GM18867 (cell line): Measurements from ENCODE around the gene CDC14A.

Experiments
- ATAC-seq: cut with Tn5 transposase; IDR thresholded peaks from one replicate; pipeline ENCODE4 v1.9.1; 2021; ENCODE audit warnings: mild to moderate bottlenecking, moderate library complexity; ENCODE audit not compliant: unreplicated experiment

Gene CDC14A

DNA sequence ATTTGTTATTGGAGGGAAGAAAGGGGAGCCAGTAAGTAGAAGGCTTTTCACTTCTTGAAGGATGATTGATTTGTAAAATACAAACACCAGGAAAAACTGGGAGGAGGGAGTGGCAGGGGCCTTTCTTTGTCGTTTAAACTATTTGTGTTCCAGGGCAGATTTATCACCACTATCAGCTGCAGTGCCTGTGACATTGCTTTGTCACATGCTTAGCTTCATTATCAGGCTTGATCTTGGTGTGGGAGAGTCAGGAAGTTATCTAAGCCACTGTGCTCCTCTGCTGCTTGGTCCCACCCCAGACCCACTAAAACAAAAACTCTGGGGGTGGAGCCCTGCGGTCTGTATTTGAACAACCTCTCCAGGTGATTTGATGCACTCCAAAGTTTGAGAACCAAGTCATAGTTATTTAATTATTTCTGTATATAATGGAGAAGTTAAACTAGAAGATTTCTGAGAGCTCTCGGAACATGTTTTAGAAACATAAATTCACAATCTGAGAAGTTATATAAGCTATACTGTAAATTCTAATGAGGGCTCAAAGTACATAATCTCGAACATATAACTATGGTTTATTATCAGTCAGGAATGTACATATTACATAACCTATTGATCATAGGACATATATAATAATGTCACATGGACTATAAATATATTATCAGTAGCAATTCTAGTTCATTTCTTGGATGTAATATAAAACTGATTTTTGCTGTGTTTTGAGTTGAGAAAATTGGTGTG is 87.9 kb downstream of the CDC14A start:
- ATAC-seq, result no peak

DNA sequence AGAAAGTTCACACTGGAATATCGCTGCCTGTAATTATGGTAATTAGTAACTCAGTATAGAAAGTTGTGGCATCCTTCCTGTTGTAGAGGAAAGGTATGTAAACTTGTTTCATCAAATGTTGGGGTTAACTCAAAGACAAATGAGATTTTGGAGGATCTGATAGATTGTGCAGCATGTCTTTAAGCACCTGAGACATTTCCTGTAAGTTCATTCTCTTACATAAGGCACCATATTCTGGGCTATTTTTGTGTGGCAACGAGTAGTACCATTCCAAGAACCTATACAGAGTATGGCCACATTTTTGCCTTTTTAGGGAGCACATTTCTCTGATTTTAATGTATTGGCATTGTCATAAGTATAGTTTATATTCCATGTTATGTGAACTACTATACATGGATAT is 88.8 kb downstream of the CDC14A start:
- ATAC-seq, result no peak

DNA sequence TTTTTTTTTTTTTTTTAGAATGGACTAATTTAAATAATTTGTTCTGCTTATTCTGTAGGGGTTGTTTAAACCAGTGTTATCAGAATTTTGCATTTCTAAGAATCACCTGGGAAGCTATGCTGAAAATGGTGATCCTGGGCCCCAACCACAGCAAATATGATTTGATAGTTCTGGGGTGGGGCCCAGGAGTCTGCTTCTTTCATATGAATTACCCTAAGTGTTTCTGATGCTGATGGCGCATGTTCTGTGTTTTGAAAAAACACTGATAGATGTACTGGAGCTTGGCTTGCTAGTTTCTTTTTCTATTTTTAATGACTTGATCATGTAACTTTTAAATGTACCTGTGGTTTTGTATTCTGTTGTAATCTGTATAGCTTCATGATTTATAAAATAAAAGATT is 89.3 kb downstream of the CDC14A start:
- ATAC-seq, result no peak

DNA sequence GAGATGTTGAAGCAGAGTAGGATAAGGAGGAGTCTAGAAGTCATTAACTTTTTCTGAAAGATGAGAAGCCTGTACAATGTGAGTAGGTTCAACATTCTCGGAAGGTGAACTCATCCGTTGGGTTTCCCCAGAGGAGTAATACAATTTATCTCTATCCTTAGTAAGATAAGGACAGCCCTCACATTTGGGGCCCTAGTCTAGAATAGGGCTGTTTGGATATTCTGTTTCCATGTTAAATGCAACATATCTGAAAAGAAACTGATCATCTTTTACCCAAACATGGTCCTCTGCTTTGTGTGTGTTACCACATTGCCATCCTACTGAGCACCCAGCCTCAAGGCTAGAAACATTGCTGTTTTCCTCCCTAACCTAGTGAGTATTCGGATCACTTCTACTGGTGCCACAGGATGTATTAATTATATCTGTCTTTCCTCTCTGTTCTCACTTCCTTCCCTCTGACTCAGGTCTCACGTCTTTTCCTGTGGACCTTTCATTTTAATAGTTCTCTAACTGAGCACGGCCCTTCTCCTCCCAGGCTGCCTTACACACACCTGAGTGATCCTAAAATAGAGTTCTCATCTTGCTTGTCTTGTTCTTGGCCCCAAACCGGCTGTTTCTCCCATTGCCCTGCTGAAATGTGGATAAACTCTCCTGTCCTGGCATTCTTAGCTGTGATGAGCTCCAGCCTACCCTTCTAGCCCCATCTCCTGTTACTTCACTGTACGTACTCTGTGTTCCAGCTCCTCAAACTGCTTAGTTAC is 91.7 kb downstream of the CDC14A start:
- peak; percentile 63 for ATAC-seq

DNA sequence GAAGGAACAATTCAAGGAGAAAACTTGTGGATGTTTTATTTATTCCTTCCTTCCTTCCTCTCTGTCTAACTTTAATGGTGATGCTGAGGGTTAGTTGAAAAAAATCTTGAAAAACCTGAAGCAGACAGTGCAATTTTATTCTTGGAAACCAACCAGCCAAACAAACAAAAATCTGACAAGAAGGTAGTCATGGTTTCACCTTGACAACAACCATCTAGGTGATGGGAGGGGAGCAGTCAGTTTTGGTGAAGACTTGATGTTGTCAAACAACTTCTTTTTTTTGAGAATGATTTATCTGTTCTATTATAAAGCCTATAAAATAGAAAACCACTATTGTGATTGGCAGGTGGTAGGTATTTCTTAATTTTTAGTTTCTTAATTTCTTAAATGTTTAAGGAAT is 93.3 kb downstream of the CDC14A start:
- ATAC-seq, result no peak

DNA sequence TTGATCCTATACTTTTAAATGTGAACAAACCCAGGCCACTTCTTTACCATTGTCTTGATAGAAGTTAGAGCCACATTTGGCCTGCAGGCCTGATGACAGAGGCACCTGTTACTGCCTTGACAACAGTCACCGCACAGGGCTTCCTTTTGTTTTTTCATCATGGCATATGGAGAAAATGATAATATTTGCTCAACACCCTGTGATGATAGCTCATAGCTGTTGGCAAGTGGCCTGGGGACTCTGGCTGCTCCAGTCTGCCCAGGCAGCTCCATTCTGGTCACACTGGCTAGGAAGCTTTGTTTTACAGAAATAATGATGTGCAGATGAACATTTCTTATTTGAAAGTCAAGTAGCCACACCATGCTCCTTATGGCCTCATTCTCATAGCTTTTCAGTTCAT is 96.1 kb downstream of the CDC14A start:
- no peak for ATAC-seq

DNA sequence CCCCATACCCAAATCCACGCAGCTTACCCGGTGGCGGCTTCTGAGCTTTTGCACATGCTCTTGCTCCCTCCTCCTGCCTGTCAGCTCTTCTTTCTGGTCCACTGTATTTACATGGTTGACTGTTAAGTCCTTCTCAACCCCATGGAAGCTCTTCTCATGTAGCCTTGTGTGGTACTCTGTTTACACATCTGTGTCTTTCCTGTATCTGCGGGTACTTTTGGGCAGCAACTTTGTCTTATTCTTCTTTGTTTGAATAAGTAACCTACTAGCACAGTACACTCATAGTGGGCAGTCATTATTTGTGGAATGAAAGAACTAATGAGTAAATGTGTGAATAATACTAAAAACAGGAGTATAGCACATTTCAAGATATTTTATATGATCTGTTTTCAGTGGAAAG is 97.2 kb downstream of the CDC14A start:
- ATAC-seq, result peak; percentile 56

DNA sequence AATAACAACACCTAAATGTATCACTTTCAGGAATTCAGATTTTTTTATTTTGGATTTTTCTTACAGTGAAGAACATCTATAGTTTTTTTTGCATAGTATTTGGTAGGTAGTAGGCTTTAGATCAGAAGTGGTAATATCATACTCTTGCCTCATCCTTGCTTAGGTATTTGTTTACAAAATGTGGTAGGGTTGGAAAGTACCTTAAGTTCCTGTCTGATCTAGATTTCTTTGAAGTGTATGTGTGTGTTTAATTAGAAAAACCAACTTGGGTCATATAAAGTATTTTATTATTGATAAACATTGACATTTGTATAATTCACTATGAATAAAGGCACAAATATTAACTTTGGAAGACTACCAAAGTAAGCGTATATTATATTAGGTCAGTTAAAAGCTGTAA is 100.3 kb downstream of the CDC14A start:
- ATAC-seq, result peak; percentile 67

DNA sequence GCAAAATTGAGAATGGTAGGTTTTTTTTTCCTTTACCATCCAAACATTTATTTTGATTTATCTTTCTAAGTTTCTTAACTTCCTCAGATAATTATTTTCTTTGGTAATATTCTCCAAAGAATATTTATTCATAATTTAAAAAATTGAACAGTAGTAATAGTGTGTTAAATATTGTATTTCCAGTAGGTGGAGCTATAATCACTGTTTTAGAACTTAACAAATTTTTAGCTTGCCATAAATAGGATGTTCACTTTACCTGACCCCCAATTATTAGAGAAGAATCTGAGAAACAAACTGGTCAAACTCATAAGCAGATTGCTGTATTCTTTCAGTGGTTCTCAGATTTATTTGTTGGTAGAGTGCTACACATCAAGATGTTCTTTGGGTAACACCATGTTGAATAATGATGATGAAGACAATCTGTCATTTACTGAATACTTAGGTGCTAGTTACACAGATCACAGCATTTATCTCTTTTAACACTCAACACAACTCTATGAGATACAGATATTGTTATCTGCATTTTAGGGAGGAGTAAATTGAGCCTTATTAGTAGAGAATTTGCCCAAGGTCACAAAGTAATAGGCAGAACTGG is 103.3 kb downstream of the CDC14A start:
- ATAC-seq, result no peak

DNA sequence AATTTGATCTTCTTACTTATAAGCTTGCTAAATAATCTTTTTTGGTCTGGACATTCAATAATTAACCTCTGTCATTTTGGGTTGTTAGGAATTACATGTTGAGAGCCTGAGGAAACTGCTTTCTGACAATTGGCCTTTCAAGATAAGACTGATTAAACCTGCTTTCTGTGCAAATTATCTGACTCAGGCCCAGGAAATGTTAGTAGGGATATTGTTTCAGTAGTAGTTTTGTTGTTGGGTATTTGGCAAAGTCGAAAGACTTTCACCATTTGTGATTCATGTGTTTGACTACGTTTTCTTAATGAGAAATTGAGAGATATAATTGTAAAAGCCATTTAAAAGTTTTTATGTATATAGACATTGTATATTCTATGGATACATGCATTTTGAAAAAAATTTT is 104.6 kb downstream of the CDC14A start:
- no peak for ATAC-seq

DNA sequence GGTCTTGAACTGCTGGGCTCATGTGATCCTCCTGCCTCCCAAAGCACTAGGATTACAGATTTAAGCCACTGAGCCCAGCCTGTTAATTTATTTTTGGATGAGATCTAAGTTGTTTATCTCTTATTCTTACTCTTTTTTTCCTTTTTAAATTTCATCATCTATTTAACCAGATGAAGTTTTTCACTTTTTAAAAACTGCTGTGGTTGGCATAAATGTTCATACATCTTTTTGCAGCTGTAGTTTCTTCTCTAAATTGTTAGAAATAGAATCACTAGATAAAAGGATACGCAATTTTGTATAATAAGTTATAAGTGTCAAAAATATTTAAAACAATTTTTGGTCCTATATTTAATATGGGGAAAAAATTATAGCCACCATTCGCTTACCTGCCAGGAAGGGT is 105.4 kb downstream of the CDC14A start:
- no peak for ATAC-seq

DNA sequence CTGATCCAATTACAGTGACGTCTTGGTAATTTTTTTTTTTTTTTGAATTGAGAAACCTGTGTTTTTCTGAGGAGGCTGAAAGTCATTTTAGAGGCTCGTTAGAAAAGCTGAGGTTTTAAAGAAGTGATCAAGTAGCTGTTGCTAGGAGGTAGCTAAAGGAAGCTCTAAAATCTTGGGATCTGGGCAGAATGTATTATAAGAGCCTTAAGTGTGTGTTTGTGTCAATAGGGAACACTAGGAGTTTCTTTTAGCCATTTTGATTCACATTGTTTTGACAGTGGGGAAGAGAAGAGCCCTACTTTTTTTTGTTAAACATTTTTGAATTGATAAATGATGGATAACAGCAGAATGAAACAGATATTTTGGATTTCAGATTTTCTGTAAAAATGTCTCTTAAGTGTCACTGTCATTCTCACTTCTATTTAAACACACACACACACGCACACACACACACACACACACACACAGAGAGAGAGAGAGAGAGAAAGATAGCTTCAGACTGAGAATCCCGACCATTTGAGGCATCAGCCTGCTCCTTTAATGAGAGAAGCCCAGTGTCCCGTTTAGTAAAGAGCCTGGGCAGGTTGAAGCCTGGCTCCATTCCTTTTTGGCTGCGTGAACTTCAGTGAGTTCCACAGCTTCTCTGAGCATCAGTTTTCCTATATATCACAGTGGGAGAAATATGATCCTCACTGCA is 106.5 kb downstream of the CDC14A start:
- ATAC-seq, result no peak

DNA sequence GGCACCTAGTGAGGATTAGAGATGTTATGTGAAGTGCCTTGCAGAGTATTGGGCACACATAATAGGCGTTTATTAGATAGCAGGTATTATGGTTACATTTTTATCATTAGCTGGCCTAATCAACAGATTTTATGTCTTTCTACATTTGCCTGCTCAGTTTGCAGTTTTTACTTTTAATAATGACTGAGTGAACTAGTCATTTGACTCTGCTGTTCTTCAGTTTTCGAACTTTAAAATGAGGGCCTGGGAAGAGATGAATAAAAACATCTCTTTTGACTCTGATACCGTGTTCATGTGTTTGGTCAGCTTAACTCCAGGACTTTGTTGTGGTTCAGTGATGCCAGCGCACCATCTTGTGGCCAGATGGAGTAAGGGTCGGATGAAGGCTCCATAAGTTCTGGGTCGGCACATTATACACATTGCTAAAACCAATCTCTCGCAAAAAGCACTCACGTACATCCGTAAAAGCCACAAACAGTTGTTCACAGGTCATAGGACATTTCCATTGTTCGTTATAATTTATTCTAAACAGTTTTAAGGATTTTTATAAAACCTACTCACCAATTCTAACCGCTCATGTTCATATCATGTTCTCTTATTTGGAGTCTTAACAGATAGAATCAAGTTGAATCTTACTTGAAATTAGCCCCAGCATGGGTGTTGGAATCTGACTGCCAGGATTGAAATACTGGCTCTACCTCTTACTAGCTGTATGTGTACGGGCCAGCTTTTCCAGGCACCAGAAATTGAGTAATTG is 107.2 kb downstream of the CDC14A start:
- ATAC-seq, result peak; percentile 91

DNA sequence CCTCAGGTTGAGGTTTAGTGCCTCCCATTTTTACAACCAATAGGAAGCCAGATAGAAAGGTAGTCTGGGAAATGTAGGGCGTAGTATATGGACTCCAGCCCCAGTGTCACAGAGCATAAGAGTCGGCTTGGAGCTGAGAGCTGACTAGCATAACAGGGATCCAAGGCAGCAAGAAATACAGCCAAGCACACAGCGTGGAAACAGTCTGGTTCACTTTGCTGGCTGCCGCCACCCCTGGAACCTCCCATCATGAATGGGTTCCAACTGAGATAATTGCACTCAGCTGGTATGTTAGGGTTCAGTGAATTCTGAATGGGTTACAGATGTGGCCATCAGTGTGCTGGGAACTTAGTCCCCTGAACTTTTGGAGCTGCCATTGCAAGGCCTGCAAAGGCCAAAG is 108.9 kb downstream of the CDC14A start:
- no peak for ATAC-seq

DNA sequence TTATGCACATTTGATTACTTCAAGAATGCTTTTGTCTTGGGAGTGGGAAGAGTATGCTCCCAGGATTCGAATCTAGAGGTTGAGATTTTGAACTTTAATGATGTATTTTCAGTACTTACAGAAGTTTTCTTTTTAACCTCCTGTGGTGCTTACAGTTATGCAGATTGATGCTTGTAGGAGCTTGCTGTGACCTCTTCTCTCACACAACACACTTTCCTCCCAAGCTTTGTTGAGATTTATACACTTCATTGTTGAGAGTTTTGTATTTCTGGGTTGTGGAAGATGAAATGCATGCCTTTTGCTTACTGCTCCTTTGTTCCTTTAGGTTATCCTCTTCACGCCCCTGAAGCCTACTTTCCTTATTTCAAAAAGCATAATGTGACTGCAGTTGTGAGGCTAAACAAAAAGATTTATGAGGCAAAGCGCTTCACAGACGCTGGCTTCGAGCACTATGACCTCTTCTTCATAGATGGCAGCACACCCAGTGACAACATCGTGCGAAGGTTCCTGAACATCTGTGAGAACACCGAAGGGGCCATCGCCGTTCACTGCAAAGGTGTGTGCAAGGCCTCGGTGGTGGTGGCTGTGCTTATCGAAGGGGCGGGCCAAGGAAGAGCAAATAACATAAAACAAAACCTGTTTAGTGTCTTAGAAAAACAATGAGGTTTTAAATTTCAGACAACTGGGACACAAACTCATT is 110.2 kb downstream of the CDC14A start:
- ATAC-seq, result no peak

DNA sequence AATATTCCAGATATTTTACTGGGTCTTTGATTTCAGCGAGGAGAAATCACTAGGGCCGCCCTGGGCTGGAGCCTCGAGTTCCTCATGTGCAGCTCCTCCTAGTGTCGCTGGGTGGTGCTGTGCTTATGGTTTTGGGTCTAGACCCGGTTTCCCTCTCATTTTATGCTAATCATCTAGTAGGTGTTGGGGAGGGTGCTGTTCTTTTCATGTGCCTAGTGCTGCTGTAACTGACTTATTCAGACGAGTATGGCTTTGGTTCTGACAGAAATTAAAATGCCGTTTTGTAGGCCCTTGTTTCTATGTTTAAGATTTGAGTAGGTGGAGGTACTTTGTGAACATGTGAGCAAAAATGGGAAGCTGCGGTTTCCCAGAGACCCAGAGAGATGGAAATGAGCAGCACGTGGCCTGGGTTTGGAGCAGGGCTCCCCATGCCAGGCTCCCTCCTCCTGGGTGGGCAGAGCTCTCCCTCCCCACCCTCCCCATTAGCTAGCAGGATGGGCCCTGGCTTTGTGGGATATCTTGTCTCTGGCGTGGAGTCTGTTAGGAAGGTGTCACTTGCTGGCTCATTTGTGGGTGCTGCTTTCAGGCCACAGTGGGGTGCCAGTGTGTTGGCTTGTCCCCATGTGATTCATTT is 111.6 kb downstream of the CDC14A start:
- peak; percentile 88 for ATAC-seq

DNA sequence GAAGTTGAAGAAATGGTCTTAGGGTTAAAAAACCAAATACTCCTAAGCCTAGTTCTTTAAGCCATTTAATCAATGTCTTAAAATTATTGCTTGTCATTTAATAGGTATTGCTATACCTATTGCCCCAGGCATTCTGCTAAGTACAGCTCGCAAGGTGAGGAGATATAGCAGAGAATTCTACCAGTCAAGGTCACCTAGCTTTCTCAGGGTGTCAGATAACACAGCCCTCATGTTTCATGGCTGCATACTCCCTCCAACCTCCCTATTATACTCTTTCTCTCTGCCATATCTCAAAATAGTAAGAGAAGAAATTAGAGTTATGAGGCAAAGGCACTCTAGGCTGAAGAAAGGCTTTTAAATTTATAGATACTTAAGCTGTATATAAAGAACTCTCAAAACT is 117.3 kb downstream of the CDC14A start:
- no peak for ATAC-seq

DNA sequence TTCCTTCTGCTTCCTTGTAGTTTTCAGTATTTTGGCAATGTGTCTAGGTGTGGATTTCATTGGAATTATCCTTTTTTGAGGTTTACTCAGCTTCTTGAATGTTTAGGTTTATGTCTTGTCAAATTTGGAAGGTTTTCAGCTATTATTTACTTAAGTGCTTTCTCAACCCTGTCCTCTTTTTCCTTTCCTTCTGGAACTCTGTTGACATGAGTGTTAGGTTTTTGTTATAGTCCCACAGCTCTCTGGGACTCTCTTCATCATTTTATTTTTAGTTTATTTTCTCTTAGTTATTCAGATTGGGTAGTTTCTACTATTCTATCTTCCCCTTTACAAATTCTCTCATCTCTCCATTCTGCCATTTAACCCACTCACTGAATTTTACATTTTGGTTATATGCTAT is 122.5 kb downstream of the CDC14A start:
- no peak for ATAC-seq

DNA sequence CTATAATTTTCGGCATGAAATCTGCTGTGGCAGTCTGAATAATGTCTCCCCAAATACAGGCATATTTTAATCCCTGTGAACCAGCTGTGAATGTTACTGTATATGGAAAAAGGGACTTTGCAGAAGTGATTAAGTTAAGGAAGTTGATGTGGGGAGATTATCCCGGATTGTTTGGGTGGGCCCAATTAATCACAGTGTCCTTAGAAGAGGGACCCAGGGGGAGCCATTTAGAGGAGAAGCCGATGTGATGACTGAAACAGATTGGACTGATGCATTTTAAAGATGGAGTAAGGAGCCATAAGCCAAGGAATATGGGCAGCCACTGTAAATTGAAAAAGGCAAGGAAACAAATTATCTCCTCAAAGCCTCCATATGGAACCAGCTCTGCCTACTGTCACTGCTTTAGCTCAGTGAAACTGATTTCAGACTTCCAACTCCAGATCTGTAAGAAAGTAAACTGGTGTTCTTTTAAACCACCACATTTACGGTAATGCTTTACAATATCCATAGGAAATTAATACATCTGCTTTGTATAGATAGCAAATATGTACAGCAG is 124.5 kb downstream of the CDC14A start:
- ATAC-seq, result no peak
